Transverse colon (tissue), 4 donors: ENCODE data around the gene LPCAT4. TPM values are rescaled to one million over a fixed set of nuclear protein-coding genes. Genes with fewer than 3 reads are reported as not detected.

ENCODE experiments used
- DNase-seq: peaks from one replicate; pipeline ENCODE4 v3.0.0-alpha.2; 2019
- H3K27ac ChIP-seq, 4 donors: fragments of 200-600 bp; sonication (generic); 2 replicates each; pipeline ENCODE4 v1.5.1; 2016 to 2018; ENCODE audit warnings: inconsistent platforms in 4 of 4
- H3K27me3 ChIP-seq: fragments of 200-600 bp; sonication (generic); 2 replicates; pipeline ENCODE4 v1.5.1; 2017; ENCODE audit warnings: inconsistent platforms
- H3K36me3 ChIP-seq, 4 donors: fragments of 200-600 bp; sonication (generic); 2 replicates each; pipeline ENCODE4 v1.5.1; 2017 to 2019; ENCODE audit warnings: inconsistent platforms in 4 of 4
- H3K4me1 ChIP-seq, 4 donors: fragments of 200-600 bp; sonication (generic); 2 replicates each; pipeline ENCODE4 v1.5.1; 2017 to 2020; ENCODE audit warnings: inconsistent platforms in 4 of 4
- H3K4me3 ChIP-seq, 4 donors: fragments of 200-600 bp; sonication (generic); 1 replicate in 1 of 4; 2 replicates in 3 of 4; pipeline versions ENCODE4 v1.5.1 to v1.6.1; 2017 to 2019; ENCODE audit warnings: inconsistent platforms in 4 of 4
- H3K9me3 ChIP-seq, 2 donors: fragments of 200-600 bp; sonication (generic); 2 replicates each; pipeline ENCODE4 v1.5.1; 2017 to 2019; ENCODE audit warnings: inconsistent platforms in 2 of 2
- CTCF ChIP-seq, 5 experiments: fragments of 200-600 bp in 3 of 5; fragments of 450-650 bp in 2 of 5; sonication (generic) in 3 of 5; IDR thresholded peaks; 1 replicate in 2 of 5; 2 replicates in 3 of 5; pipeline ENCODE4 v1.5.1; 2016 to 2017; ENCODE audit warnings: antibody characterized with exemption in 5 of 5, inconsistent platforms in 3 of 5, mild to moderate bottlenecking in 2 of 5, moderate library complexity in 1 of 5
- EP300 ChIP-seq: sonication (generic); formaldehyde crosslinking; IDR thresholded peaks from one replicate; pipeline ENCODE4 v1.6.1; 2017; ENCODE audit warnings: antibody characterized with exemption, low read depth
- POLR2A ChIP-seq: fragments of 450-650 bp; IDR thresholded peaks from one replicate; pipeline ENCODE4 v1.6.1; 2016; ENCODE audit warnings: antibody characterized with exemption, mild to moderate bottlenecking, moderate library complexity
- POLR2AphosphoS5 ChIP-seq, 3 donors: sonication (generic); formaldehyde crosslinking; IDR thresholded peaks; one replicate each; pipeline ENCODE4 v1.6.1; 2016; ENCODE audit warnings: antibody characterized with exemption in 3 of 3
- WGBS, 2 donors: methylation state at CpG; one replicate each; pipeline ENCODE4 v1.1.5; 2018; ENCODE audit warnings: low coverage in 1 of 2; 5-methylcytosine and 5-hydroxymethylcytosine counted together
- in situ Hi-C, 4 donors: fragments of 200-750 bp; cut with MboI; loops; one replicate each; pipeline versions ENCODE4 v1.15.0 to v1.15.1; 2017; ENCODE audit warnings: low sequenced_read_pairs in 3 of 4, low pct_ligation_motif_present in 1 of 4, low pct_unique_long_range_greater_than_20kb in 1 of 4
- intact Hi-C: fragments of 100-400 bp; cut with DNase I; formaldehyde crosslinking; loops from one replicate; pipeline ENCODE4 v1.15.1; 2023; ENCODE audit warnings: low total_unique reads
- small RNA-seq, 4 donors: library from RNA; depleted of rRNA; stranded (forward); fragments of <200 nt; gene quantifications; one replicate each; pipeline ENCODE3, GENCODE V24; 2016
- total RNA-seq, 4 donors: library from RNA; depleted of rRNA; stranded (reverse); fragments of >200 nt; gene quantifications; one replicate each; pipeline ENCODE4 v1.1.0, GENCODE V29; 2016

The LPCAT4 gene
- total RNA-seq, 4 donors from 2014 or later = 109 to 380 (median 143) TPM

DNA sequence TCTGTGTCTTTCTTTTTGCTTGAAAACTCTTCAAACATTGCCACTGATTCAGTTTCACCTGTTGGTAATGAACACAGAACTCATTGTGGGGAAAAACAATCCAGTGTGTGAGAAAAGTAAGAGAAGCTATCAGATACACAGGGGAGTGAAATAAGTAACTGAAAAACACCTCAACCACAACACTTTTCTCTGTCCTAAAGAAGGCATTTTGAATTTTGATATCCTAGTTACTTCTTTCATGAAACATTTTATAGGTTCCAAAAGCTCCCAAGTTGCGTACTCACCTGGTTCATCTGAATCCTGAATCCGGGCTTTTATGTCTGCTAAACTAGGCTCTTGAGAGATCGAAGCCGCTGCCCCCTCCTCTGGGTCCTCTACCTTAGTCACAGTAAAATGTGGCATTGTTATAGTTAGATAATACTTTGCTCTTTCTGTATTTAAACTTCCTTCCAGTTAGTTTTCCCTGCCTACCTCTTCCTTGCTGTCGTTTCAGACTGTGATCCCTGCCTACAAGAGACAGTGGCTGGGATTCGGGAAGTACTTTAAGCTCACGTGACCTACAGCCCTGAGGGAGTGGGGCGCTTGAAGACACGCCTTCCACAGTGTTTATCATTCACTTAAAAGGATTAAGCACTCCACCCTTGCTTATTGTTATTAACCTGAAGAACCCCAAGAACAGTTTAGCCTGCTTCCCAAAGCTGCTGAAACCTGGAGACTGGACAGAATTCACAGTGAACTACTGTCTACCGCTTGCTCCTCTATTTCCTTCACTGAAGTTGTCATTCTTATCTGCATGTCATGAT is 48.5 kb downstream of the LPCAT4 start:
- peak overlapping the region; percentile 31 to 61 (median 42) for H3K4me3 ChIP-seq
- peaks cover 0 to 28% (median 5%) of the 10 kb centered on the region in 4 donors for H3K4me1 ChIP-seq
- no peaks in the 10 kb centered on the region for H3K27me3 ChIP-seq
- peak; percentile 80 for DNase-seq
- in situ Hi-C loops = no loop called here
- intact Hi-C loops = no loop called here
- TF ChIP-seq POLR2AphosphoS5 (IDR thresholded peaks at IDR 0.05) (peak; percentile 89 to 95 (median 94)), POLR2A (peak; percentile 84), EP300 (no peak)
- peak overlapping the region; percentile 65 to 83 (median 74) for H3K27ac ChIP-seq
- 13 to 17% methylated on average over 4 to 10 of the region's 10 CpGs for WGBS, 2 donors
- no peaks in the 10 kb centered on the region for H3K36me3 ChIP-seq
- no peaks in the 10 kb centered on the region for H3K9me3 ChIP-seq

DNA sequence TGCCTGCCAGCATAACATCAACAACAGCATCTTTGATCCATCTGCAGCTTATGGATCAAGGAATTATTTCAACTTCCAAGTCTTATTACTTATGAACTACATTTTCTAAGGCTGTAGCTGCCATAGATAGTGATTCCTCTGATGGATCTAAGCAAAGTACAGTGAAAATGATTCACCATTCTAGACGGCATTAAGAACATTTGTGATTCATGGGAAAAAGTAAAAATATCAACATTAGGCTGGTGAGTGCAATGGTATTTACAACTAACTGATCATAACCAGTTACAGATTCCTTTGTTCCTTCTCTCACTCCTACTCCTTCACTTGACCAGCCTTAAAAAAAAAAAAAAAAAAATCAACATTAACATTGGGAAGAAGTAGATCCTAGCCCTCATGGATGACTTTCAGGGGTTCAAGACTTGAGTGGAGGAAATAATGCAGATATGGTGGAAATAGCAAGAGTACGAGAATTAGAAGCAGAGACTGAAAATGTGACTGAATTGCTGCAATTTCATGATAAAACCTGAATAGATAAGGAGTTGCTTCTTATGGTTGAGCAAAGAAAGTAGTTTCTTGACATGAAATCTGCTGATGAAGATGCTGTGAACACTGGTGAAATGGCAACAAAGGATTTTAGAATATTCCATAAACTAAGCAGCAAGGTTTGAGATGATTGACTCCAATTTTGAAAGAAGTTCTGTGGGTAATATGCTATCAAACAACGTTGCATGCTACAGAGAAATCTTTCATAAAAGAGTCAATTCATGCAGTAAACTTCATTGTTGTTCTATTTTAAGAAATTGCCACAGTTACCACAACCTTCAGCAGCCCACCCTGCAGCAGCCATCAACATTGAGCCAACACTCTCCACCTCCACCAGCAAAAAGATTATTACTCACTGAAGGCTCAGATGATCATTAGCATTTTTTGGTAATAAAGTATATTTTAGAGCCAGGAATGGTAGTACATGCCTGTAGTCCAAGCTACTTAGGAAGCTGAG is 52.2 kb downstream of the LPCAT4 start:
- intact Hi-C loops (no loop called here), in situ Hi-C loops (no loop called here)
- Histone ChIP-seq H3K36me3 (no peaks in the 10 kb centered on the region), H3K27ac (no peak overlapping the region), H3K27me3 (no peaks in the 10 kb centered on the region), H3K4me1 (peaks cover 0 to 28% (median 5%) of the 10 kb centered on the region in 4 donors), H3K9me3 (no peaks in the 10 kb centered on the region), H3K4me3 (no peak overlapping the region)
- WGBS, 2 donors = 78 to 84% methylated on average over 2 to 3 of the region's 3 CpGs
- TF ChIP-seq CTCF (IDR thresholded peaks at IDR 0.05) (no peak), POLR2AphosphoS5 (IDR thresholded peaks at IDR 0.05) (no peak), POLR2A (no peak), EP300 (no peak)
- no peak for DNase-seq

DNA sequence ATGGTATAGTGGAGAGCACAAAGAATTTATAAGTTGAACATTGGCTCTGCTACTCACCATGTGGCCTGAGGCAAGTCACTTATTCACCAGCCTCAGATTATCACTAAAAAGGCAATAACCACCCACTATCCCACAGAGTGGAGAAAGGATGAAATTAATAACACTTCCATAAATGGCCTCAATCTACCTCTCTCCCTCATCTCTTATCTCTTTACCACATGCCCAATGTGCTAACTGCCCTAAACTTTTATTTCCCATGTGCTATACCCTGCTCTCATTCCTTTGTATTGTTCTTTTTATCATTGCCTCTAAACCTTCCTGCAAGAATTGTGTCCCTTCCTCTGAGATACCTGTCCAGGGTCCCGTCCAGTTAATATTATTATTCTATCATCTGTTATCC is 55.4 kb downstream of the LPCAT4 start:
- intact Hi-C loops = no loop called here
- no peak overlapping the region for H3K27ac ChIP-seq
- TF ChIP-seq POLR2AphosphoS5 (IDR thresholded peaks at IDR 0.05) (no peak), CTCF (IDR thresholded peaks at IDR 0.05) (no peak), POLR2A (no peak), EP300 (no peak)
- peaks cover 0 to 5% (median 0%) of the 10 kb centered on the region in 4 donors for H3K4me1 ChIP-seq
- H3K36me3 ChIP-seq = no peaks in the 10 kb centered on the region
- no peaks in the 10 kb centered on the region for H3K9me3 ChIP-seq
- H3K27me3 ChIP-seq = no peaks in the 10 kb centered on the region
- no peak for DNase-seq
- WGBS, 2 donors = 87 to 100% methylated on average over 1 of the region's 1 CpG
- in situ Hi-C loops = no loop called here
- H3K4me3 ChIP-seq = no peak overlapping the region

Small RNA genes lying within 50 kb of the gene (small RNA-seq; reads per million reads assigned to genes)
- gene MIR1233-1 (0 reads per million in 4 donors), gene RF00019 (0 reads per million in 4 donors)

Other genes starting within 250 kb of the LPCAT4 start
- gene KATNBL1, start 157.1 kb downstream of the LPCAT4 start, total RNA-seq = 100 to 1,000 TPM in 1 of 4 donors, 10 to 100 TPM in 3; 41.1 to 137 (median 80.3) TPM
- gene EMC4, start 142.2 kb downstream of the LPCAT4 start, total RNA-seq = 100 to 1,000 TPM in 2 of 4 donors, 10 to 100 TPM in 2; 71.4 to 148 (median 111) TPM
- 10 to 100 TPM in 3 of 4 donors, 1 to 10 TPM in 1; 9.2 to 52.6 (median 26.9) TPM for gene SLC12A6, start 29.4 kb downstream of the LPCAT4 start, total RNA-seq
- 100 to 1,000 TPM in 3 of 4 donors, 10 to 100 TPM in 1; 41.1 to 166 (median 152) TPM for gene NOP10, start 24.1 kb downstream of the LPCAT4 start, total RNA-seq
- not detected for gene NUTM1, start 23.9 kb downstream of the LPCAT4 start, total RNA-seq
- 100 to 1,000 TPM in 1 of 4 donors, 10 to 100 TPM in 3; 34.8 to 120 (median 47.1) TPM for gene GOLGA8A, start 70.6 kb upstream of the LPCAT4 start, total RNA-seq
- 100 to 1,000 TPM in 2 of 4 donors, 10 to 100 TPM in 2; 77.6 to 142 (median 107) TPM for gene GOLGA8B, start 216.5 kb upstream of the LPCAT4 start, total RNA-seq